HEK293 (cell line): ENCODE data around the gene PDIA4.

ENCODE experiments used
- CTCF ChIA-PET: fragments of 350-600 bp; formaldehyde crosslinking; extraction: SDS; loops from one replicate; lab custom pipeline; 2021; ENCODE audit warnings: antibody characterized with exemption; lab: Yijun Ruan, JAX
- POLR2A ChIA-PET: fragments of 300-600 bp; formaldehyde crosslinking; extraction: SDS; loops from one replicate; lab custom pipeline; 2020; ENCODE audit warnings: antibody characterized with exemption, inconsistent platforms; lab: Yijun Ruan, JAX
- H3K27ac ChIP-seq: fragments of 200-500 bp; sonication (Bioruptor generic); 2 replicates; pipeline ENCODE4 v1.5.1; 2014; ENCODE audit warnings: low read depth, low read length, control low read depth, inconsistent platforms; ENCODE audit errors: extremely low read depth
- H3K36me3 ChIP-seq, 2 experiments: fragments of 200-500 bp in 1 of 2; sonication (Bioruptor generic) in 1 of 2; 1 replicate in 1 of 2; 2 replicates in 1 of 2; pipeline ENCODE4 v1.5.1; 2014 to 2017; ENCODE audit warnings: inconsistent platforms in 2 of 2, low read length in 2 of 2; ENCODE audit not compliant: control insufficient read depth in 2 of 2, insufficient read depth in 1 of 2
- H3K4me1 ChIP-seq: fragments of 200-500 bp; sonication (Bioruptor generic); 2 replicates; pipeline ENCODE4 v1.5.1; 2014; ENCODE audit warnings: mild to moderate bottlenecking, low read length, inconsistent platforms; ENCODE audit not compliant: control insufficient read depth, insufficient read depth
- H3K4me3 ChIP-seq: 2 replicates; pipeline ENCODE4 v1.5.1; 2011; ENCODE audit warnings: low read depth, mild to moderate bottlenecking, control low read depth, low read length, moderate library complexity
- H3K9me3 ChIP-seq: fragments of 200-500 bp; sonication (Bioruptor generic); 2 replicates; pipeline ENCODE4 v1.5.1; 2014; ENCODE audit warnings: low read depth, low read length, inconsistent platforms; ENCODE audit not compliant: control insufficient read depth, insufficient read depth
- KLF9 ChIP-seq: fragments of 450-650 bp; formaldehyde crosslinking; IDR thresholded peaks from 2 replicates; pipeline ENCODE4 v1.5.1; 2016; ENCODE audit warnings: missing biosample characterization, missing genetic modification characterization, low read depth
- PRDM1 ChIP-seq: fragments of 450-650 bp; formaldehyde crosslinking; IDR thresholded peaks from 2 replicates; pipeline ENCODE4; 2016; ENCODE audit warnings: missing biosample characterization, missing genetic modification characterization
- REPIN1 ChIP-seq: fragments of 450-650 bp; formaldehyde crosslinking; IDR thresholded peaks from 2 replicates; pipeline ENCODE4 v1.5.1; 2017; ENCODE audit warnings: missing biosample characterization, missing genetic modification characterization, low read depth
- SP2 ChIP-seq: fragments of 450-650 bp; formaldehyde crosslinking; IDR thresholded peaks from 2 replicates; pipeline ENCODE4 v1.5.1; 2016; ENCODE audit warnings: missing biosample characterization, missing genetic modification characterization
- SP3 ChIP-seq: fragments of 450-650 bp; formaldehyde crosslinking; IDR thresholded peaks from 2 replicates; pipeline ENCODE4 v1.5.1; 2016; ENCODE audit warnings: missing biosample characterization, missing genetic modification characterization
- ZBTB7A ChIP-seq: fragments of 450-650 bp; formaldehyde crosslinking; IDR thresholded peaks from 2 replicates; pipeline ENCODE4 v1.5.1; 2016; ENCODE audit warnings: low read depth, missing biosample characterization, missing genetic modification characterization
- ZFP69B ChIP-seq: fragments of 450-650 bp; formaldehyde crosslinking; IDR thresholded peaks from 2 replicates; pipeline ENCODE4 v1.5.1; 2016; ENCODE audit warnings: missing biosample characterization, missing genetic modification characterization
- ZNF10 ChIP-seq: fragments of 450-650 bp; formaldehyde crosslinking; IDR thresholded peaks from 2 replicates; pipeline ENCODE4 v1.5.1; 2017; ENCODE audit warnings: missing biosample characterization, missing genetic modification characterization
- ZNF140 ChIP-seq: fragments of 450-650 bp; formaldehyde crosslinking; IDR thresholded peaks from 2 replicates; pipeline ENCODE4 v1.5.1; 2016; ENCODE audit warnings: missing biosample characterization, missing genetic modification characterization
- ZNF155 ChIP-seq: fragments of 450-650 bp; formaldehyde crosslinking; IDR thresholded peaks from 2 replicates; pipeline ENCODE4 v1.5.1; 2016; ENCODE audit warnings: missing biosample characterization, missing genetic modification characterization
- ZNF16 ChIP-seq: fragments of 450-650 bp; formaldehyde crosslinking; IDR thresholded peaks from 2 replicates; pipeline ENCODE4 v1.5.1; 2016; ENCODE audit warnings: low read depth, missing biosample characterization, missing genetic modification characterization
- ZNF18 ChIP-seq: fragments of 450-650 bp; formaldehyde crosslinking; IDR thresholded peaks from 2 replicates; pipeline ENCODE4 v1.5.1; 2016; ENCODE audit warnings: missing biosample characterization, missing genetic modification characterization
- ZNF2 ChIP-seq: fragments of 450-650 bp; formaldehyde crosslinking; IDR thresholded peaks from 2 replicates; pipeline ENCODE4 v1.5.1; 2016; ENCODE audit warnings: missing biosample characterization, missing genetic modification characterization
- ZNF248 ChIP-seq: fragments of 450-650 bp; formaldehyde crosslinking; IDR thresholded peaks from 2 replicates; pipeline ENCODE4 v1.5.1; 2017; ENCODE audit warnings: missing biosample characterization, missing genetic modification characterization
- ZNF37A ChIP-seq: fragments of 450-650 bp; IDR thresholded peaks from 2 replicates; pipeline ENCODE4 v1.5.1; 2018; ENCODE audit warnings: missing biosample characterization, missing genetic modification characterization
- ZNF561 ChIP-seq: fragments of 450-650 bp; IDR thresholded peaks from 2 replicates; pipeline ENCODE4 v1.5.1; 2018; ENCODE audit warnings: missing biosample characterization, missing genetic modification characterization, borderline replicate concordance
- ZNF629 ChIP-seq: fragments of 450-650 bp; formaldehyde crosslinking; IDR thresholded peaks from 2 replicates; pipeline ENCODE4 v1.5.1; 2017; ENCODE audit warnings: missing biosample characterization, missing genetic modification characterization
- ZNF677 ChIP-seq: fragments of 450-650 bp; IDR thresholded peaks from 2 replicates; pipeline ENCODE4 v1.5.0; 2018; ENCODE audit warnings: missing biosample characterization, mild to moderate bottlenecking, missing genetic modification characterization, moderate library complexity
- ZNF701 ChIP-seq: fragments of 450-650 bp; formaldehyde crosslinking; IDR thresholded peaks from 2 replicates; pipeline ENCODE4 v1.5.1; 2016; ENCODE audit warnings: missing biosample characterization, missing genetic modification characterization
- ZSCAN16 ChIP-seq: fragments of 450-650 bp; formaldehyde crosslinking; IDR thresholded peaks from 2 replicates; pipeline ENCODE4 v1.5.1; 2016; ENCODE audit warnings: missing biosample characterization, missing genetic modification characterization
- TF ChIP-seq, protein P1 (sequence below): fragments of 450-650 bp; formaldehyde crosslinking; IDR thresholded peaks from 2 replicates; pipeline ENCODE4 v1.5.1; 2016; ENCODE audit warnings: missing biosample characterization, missing genetic modification characterization
- TF ChIP-seq, protein P2 (sequence below): fragments of 450-650 bp; formaldehyde crosslinking; IDR thresholded peaks from 2 replicates; pipeline ENCODE4 v1.5.1; 2016; ENCODE audit warnings: missing biosample characterization, missing genetic modification characterization, low read depth
- TF ChIP-seq, protein P3 (sequence below): fragments of 450-650 bp; formaldehyde crosslinking; IDR thresholded peaks from 2 replicates; pipeline ENCODE4 v1.5.1; 2016; ENCODE audit warnings: missing biosample characterization, missing genetic modification characterization

PDIA4 gene

GRCh38 chr7:149010451-149010850, 17.9 kb downstream of the PDIA4 start:
- no peak overlapping the region for H3K4me3 ChIP-seq
- ChIA-PET POLR2A (interaction anchor here (1.0 kb wide), 1 partner anchor 12 kb away, joined by 3 read pairs; no protein-coding TSS in a partner anchor), CTCF (interaction anchor here (0.9 to 1.0 kb wide), 2 partner anchors 52 to 81 kb away, joined by 3 to 4 read pairs; no protein-coding TSS in a partner anchor)
- TF ChIP-seq ZNF37A (tag by site-specific recombination) (no peak), ZBTB7A (tag by site-specific recombination) (no peak), ZFP69B (tag by site-specific recombination) (no peak), ZNF16 (tag by site-specific recombination) (no peak), ZNF248 (tag by site-specific recombination) (no peak)
- TF ChIP-seq, protein P1, sequence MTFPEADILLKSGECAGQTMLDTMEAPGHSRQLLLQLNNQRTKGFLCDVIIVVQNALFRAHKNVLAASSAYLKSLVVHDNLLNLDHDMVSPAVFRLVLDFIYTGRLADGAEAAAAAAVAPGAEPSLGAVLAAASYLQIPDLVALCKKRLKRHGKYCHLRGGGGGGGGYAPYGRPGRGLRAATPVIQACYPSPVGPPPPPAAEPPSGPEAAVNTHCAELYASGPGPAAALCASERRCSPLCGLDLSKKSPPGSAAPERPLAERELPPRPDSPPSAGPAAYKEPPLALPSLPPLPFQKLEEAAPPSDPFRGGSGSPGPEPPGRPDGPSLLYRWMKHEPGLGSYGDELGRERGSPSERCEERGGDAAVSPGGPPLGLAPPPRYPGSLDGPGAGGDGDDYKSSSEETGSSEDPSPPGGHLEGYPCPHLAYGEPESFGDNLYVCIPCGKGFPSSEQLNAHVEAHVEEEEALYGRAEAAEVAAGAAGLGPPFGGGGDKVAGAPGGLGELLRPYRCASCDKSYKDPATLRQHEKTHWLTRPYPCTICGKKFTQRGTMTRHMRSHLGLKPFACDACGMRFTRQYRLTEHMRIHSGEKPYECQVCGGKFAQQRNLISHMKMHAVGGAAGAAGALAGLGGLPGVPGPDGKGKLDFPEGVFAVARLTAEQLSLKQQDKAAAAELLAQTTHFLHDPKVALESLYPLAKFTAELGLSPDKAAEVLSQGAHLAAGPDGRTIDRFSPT (tag by site-specific recombination), result no peak
- H3K9me3 ChIP-seq, result no peaks in the 10 kb centered on the region
- H3K27ac ChIP-seq, result no peak overlapping the region
- peaks cover 29 to 99% of the 10 kb centered on the region in 2 experiments for H3K36me3 ChIP-seq
- no peaks in the 10 kb centered on the region for H3K4me1 ChIP-seq

- CTCF ChIA-PET, result interaction anchor here (0.9 to 1.0 kb wide), 2 partner anchors 53 to 81 kb away, joined by 3 to 4 read pairs; no protein-coding TSS in a partner anchor
- POLR2A ChIA-PET, result interaction anchor here (0.6 to 1.0 kb wide), 2 partner anchors 13 to 53 kb away, joined by 3 to 7 read pairs; no protein-coding TSS in a partner anchor
- Histone ChIP-seq H3K4me1 (no peaks in the 10 kb centered on the region), H3K9me3 (no peaks in the 10 kb centered on the region), H3K4me3 (no peak overlapping the region), H3K36me3 (peaks cover 24 to 99% of the 10 kb centered on the region in 2 experiments; a peak in 2 of 3 replicates), H3K27ac (no peak overlapping the region)
- no peak for TF ChIP-seq ZNF18 (tag by site-specific recombination)
- no peak for TF ChIP-seq ZNF701 (tag by site-specific recombination)
- no peak for TF ChIP-seq PRDM1 (tag by site-specific recombination)
- TF ChIP-seq ZNF248 (tag by site-specific recombination), result no peak
- no peak for TF ChIP-seq SP2
- TF ChIP-seq SP3, result no peak
- TF ChIP-seq ZNF677, result no peak
- TF ChIP-seq, protein P2, sequence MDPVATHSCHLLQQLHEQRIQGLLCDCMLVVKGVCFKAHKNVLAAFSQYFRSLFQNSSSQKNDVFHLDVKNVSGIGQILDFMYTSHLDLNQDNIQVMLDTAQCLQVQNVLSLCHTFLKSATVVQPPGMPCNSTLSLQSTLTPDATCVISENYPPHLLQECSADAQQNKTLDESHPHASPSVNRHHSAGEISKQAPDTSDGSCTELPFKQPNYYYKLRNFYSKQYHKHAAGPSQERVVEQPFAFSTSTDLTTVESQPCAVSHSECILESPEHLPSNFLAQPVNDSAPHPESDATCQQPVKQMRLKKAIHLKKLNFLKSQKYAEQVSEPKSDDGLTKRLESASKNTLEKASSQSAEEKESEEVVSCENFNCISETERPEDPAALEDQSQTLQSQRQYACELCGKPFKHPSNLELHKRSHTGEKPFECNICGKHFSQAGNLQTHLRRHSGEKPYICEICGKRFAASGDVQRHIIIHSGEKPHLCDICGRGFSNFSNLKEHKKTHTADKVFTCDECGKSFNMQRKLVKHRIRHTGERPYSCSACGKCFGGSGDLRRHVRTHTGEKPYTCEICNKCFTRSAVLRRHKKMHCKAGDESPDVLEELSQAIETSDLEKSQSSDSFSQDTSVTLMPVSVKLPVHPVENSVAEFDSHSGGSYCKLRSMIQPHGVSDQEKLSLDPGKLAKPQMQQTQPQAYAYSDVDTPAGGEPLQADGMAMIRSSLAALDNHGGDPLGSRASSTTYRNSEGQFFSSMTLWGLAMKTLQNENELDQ (tag by site-specific recombination), result no peak
- TF ChIP-seq ZNF561 (tag by site-specific recombination), result no peak
- TF ChIP-seq, protein P3, sequence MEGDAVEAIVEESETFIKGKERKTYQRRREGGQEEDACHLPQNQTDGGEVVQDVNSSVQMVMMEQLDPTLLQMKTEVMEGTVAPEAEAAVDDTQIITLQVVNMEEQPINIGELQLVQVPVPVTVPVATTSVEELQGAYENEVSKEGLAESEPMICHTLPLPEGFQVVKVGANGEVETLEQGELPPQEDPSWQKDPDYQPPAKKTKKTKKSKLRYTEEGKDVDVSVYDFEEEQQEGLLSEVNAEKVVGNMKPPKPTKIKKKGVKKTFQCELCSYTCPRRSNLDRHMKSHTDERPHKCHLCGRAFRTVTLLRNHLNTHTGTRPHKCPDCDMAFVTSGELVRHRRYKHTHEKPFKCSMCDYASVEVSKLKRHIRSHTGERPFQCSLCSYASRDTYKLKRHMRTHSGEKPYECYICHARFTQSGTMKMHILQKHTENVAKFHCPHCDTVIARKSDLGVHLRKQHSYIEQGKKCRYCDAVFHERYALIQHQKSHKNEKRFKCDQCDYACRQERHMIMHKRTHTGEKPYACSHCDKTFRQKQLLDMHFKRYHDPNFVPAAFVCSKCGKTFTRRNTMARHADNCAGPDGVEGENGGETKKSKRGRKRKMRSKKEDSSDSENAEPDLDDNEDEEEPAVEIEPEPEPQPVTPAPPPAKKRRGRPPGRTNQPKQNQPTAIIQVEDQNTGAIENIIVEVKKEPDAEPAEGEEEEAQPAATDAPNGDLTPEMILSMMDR (tag by site-specific recombination), result no peak
- no peak for TF ChIP-seq ZNF155 (tag by site-specific recombination)
- no peak for TF ChIP-seq ZNF629
- no peak for TF ChIP-seq ZNF140 (tag by site-specific recombination)
- TF ChIP-seq ZNF2 (tag by site-specific recombination), result no peak
- TF ChIP-seq REPIN1, result no peak
- no peak for TF ChIP-seq ZNF10 (tag by site-specific recombination)
- TF ChIP-seq ZSCAN16 (tag by site-specific recombination), result no peak
- TF ChIP-seq KLF9 (tag by site-specific recombination), result no peak
Measured at GRCh38 chr7:149009527-149009926, 18.8 kb downstream of the PDIA4 start.
